GM21825 (cell line): ENCODE measurements around the gene ELAPOR1.

Experiments
- ATAC-seq: cut with Tn5 transposase; IDR thresholded peaks from one replicate; pipeline ENCODE4 v1.9.1; 2021; ENCODE audit warnings: mild to moderate bottlenecking, moderate library complexity; ENCODE audit not compliant: unreplicated experiment

The ELAPOR1 gene

DNA sequence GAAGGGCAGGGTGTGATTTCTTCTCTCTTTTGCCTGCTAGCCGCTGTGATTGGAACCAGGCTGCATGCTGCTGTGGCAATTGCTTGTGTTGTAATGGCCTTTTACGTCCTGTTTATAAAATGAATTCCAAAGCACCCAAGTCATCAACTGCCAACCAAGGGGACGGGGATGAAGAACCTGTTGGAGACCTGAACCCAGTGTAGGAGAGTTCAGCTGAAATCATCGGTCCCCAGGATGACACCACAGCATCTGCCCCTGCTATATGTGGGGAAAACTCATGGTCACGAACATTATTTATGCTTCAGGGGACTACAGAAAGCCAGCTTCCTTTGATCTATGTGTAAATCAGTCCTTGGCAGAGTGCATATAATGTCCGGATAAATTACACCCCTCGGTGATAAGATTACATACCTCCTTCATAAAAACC, 19.5 kb upstream of the ELAPOR1 start:
- ATAC-seq: no peak

DNA sequence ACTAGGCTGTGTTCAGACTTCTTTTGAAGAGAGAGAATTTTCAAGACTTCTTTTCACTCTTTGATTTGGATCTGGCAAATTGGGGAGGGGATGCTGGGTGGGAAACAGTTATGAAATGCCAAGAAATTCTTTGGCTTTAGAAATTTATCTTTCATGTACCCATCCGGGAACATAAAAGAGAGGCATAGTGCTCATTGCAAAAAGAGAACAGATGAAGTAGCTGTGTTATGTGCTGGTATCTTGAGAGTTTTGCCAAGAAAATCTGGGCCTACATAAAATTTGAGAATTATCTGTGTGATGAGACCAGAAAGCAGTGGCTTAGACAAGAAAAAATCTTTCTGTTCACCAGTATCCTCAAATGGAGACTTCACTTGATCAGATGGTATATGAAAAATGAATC, 19.0 kb upstream of the ELAPOR1 start:
- no peak for ATAC-seq

DNA sequence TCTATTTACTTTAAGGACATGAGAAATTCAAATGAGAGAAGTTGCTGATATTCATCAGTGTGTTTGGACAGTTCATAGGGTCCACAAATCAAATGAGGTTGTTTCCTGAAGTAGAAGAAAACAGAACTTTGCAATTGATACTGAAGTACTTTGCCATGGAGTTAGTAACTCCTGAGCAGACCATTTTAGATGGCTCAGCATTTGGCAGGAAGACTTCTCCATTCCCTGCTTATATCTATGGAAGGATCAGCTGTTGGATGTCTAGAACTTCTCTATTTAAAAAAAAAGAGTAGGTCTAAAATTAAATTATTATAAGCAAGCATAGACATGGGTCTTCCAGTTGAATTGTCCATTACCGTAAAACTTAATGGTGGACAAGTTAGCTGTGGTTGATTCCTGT, 18.3 kb upstream of the ELAPOR1 start:
- no peak for ATAC-seq

DNA sequence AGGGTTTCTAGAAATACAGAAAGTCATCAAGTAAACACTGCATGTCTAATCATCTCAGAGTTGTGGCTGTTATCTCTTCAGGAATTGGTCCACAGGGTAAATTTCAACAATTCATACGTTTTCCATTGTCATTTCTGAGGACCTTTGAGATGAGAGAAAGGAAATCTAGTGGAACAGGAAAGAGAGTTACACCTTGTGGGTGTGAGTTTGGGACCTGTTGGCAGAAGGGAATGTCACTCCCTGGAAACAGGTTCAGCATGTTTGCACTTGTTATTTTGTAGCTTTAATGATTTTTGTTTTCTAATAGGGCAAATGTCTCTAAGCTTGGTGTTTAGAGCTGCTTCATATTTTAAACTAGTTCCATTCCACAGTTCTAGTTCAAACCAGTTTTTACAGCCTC, 17.8 kb upstream of the ELAPOR1 start:
- ATAC-seq: no peak

DNA sequence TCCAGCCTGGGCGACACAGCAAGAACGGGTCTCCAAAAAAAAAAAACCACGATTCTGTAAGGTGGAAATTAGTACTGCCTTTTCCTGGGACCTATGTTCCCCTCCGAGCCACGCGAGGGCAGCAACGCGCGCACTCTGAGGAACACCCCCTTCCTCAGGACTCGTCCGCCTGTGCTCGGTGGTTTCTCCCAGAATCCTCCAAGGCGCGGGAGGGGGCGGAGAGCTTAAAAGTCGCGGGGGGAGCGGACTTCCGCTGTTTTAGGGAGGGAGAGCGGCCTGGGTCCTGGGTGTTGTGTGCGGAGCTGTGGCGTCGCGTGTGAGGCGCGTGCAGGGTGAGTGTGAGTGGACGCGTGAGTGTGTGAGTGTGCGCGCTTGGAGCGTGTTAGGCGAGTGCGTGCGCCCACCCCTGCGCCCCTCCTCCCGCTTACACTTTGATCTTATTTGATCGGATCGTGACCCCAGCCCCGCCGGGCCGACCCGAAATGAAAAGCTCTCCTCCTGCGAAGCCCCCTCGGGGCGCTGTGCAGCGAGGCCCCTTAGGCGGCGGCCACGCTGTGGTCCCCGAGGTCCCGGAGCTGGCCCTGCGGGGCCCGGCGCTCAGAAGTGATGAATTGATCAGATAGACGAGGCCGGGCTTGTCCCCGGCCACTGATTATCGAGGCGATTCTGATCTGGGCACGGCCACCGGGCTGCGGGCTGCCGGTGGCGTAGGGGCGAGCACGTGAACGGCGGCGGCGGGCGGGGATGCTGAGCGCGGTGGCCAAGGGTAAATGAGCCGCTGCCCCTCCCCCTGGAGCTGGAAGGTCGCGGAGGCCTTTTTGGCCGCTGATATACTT, 13.8 kb upstream of the ELAPOR1 start:
- ATAC-seq: peak; percentile 90

DNA sequence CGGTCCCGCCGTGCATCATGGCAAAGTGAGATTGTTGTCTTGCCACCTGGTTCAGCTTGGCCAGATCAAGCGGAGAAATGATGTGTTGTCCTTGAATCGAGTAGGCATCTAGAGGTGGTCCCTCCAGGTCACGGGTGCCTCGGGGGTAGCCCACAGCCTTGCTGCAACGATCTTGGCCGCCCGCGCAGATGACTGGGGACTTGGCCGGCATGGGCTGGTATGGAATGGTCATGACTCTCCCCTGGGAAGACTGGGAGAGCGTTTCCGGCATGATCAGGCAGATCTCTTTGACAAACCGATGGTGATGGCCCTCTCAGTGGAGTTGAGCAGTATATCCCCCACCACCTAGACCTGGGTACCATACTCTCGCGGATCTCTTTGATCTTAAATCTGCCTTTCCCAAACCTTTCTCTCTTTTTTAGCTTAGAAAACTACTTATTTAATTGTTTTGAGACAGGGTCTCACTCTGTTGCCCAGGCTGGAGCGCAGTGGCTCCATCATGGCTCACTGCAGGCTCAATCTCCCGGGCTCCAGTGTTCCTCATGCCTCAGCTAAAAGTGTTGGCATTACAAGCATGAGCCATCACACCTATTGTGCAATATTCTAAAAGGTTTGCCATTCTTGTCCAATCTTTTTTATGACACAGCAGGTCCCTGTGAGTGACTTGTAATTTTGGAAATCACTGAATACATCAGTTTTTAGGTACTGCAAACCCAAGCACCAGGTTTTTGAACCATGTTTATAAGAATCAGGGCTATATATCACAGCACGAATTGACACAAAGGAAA, 9.4 kb upstream of the ELAPOR1 start:
- ATAC-seq: no peak

DNA sequence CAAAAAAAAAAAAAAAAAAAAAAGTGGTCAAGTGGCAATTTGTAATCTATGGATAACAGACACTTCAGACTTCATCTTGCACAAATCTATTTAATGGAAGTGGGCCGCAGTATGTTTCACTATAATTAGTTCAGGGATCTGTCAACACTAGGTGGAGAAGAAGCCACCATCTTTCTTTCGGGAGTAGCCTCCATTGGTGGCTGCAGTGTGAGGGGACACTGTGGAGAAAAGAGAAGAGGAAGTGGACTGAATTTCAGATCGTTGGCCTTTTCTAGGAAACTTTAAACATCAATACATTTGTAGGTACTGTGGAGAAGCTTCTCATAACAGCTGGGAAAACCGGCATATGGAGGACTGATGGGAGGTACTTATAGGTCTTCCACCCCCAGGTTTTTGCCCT, 8.0 kb upstream of the ELAPOR1 start:
- ATAC-seq: no peak

DNA sequence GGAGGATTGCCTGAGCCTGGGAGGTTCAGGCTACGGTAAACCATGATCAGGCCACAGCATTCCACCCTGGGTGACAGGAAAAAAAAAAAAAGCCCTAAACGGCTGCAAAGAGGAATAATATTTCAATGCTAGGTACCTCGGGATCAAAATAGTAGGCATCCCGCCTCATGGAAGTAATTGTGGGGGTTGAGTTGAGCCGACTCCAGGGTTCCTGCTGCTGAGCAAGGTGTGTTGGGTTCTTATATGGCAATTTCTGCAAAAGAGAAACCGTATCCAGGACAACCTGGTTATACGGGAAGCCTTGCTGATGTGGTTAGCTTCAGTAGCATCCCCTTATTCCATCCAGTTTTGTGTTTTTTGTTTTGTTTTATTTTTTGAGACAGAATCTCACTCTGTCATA, 6.1 kb upstream of the ELAPOR1 start:
- no peak for ATAC-seq

DNA sequence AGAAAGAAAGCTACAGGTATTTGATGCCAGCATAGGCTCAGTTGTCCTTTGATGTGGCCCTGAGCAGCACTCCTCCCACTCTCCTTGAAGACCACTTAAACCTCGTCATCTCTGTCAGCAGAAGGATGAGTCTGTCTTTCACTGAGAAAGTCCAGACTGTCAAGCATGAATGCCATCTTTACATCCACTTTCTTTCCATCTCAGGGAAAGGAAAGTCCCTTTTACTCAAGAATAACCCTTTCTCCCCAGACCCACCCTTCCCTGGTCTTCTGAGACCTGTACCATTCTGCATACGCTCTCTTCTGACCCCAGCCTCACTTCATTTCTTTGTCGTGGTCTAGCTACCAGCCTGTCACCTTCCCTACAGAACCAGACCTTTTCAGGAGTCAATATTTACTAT, 4.0 kb upstream of the ELAPOR1 start:
- ATAC-seq: no peak

DNA sequence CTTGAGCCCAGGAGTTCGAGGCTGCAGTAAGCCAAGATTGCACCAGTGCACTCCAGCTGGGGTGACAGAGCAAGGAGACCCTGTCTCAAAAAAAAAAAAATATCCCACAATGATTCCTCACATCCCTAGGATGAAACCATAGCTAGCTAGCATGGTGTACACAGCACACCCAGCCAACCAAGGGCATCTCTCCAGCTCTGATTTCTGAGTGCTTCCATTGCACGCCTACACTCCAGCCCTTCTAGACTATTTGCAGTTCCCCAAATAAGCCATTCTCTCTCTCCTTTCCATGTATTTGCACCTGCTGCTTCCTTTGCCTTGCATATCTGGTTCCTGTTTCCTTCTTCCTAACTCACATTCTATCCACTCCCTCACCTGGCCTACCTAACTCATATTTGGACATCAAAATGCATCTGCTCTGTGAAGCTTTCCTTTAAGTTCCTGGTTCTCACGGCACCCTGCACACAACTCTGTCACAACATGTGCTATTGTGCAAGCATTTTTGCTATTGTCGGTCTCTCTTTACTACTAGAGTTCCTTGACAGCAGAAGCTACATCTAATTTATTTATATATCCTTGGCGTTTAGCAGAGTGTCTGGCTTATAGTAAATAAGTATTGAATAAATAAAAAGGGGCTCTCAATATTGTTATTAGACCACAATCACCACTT, 2.4 kb upstream of the ELAPOR1 start:
- no peak for ATAC-seq

DNA sequence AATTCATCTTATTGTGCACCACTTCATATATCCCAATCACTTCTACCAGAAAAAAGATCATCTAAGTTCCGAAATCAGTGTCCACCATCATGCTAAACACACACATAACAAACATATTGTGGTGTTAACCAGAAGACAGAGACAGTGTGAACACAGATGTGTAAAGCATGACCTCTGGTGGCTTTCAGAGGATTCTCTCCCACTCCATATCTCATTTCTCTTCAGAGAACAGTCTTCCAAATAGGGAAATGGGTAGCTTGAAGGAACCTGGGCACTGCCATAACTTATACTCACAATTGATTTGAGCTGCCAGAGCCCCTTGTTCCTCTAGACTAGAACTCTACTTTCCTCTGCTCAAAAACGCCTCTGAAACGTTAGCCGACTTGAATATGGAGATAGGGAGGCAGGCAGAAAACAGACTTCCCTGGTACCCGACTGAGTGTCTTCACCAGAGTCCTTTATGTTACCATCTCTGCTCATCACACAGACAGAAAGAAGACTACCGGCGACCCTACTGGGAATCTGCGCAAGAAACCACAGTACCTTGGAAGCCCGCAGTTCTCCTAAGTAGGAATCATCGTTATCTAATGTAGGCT, 1.8 kb upstream of the ELAPOR1 start:
- ATAC-seq: no peak

DNA sequence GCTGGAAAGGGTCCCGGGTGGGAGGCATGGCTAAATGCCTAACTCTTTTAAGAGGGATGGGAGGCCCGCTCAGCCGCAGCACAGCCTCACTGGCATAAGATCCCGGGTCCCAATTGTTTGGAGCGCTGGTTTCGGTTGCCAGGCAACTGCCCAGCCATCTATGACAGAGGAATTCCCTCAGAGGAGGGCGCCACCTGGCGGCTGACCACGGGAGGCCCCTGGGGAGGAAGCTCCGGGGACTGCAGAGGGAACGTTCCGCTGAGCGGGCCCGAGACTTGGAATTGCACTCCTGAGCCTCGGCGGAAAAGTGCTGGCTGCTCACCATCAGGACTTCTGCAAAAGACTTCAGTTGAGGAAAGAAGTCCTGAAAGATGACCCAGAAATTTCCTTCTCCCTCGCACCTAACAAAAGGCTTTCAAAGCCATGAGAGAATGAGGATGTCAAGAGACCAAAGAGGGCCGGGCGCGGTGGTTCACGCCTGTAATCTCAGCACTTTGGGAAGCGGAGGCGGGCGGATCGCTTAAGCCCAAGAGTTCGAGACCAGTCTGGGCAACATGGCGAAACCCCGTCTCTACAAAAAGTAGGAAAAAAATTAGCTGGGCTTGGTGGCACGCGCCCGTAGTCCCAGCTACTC, 1.1 kb upstream of the ELAPOR1 start:
- ATAC-seq: peak; percentile 75

DNA sequence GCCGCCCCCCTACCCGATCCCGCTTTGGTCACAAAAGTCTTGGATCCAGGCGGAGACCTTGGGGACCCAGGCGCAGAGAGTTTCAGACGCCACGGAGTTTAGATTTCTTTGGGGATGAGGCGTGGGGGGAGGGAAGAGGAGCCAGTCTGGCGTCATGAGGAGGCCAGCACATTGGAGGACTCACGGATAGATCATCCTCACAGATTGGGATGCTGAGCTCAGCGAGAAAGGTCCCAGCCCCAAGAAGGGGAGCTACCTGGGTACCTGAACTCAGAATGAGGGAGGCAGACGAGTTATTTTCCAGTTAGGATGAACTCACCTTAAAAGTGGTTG, 393 bp downstream of the ELAPOR1 start:
- no peak for ATAC-seq

DNA sequence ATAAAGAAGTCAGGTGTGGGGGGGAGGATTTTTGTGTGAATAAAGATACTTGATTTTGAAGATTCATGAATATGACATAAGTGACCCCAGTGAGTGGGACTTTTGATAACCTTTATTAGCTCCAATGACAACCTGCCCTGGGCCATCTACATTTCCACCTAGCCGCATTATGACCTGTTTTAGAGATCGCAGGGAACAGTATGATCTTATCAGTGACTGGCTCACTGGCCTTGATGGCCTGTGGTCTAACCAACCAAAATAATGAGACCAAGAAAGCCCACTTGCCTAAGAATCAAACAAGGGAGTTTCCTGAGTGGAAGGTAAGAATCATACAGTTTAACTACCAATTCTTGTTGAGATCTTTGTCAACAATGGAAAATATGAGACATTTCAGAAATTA, 1.8 kb downstream of the ELAPOR1 start:
- ATAC-seq: no peak

DNA sequence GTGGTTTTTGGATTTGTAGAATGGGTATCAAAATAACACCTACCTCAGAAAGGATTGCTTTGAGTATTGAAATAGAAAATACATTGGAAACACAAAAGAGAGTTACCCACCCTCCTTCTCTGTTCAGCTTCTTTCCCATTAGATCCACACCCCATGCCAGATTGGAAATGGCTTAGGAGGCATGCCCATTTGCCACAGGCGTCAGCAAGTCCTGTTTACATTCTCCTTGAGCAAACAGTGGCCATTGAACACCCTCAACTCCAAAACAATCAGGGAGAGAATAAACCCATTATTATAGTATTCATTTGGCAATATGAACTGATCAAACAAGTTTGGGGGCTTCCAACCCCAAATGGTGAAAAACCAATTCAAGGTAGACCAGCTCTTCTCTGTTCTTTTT, 2.4 kb downstream of the ELAPOR1 start:
- no peak for ATAC-seq

DNA sequence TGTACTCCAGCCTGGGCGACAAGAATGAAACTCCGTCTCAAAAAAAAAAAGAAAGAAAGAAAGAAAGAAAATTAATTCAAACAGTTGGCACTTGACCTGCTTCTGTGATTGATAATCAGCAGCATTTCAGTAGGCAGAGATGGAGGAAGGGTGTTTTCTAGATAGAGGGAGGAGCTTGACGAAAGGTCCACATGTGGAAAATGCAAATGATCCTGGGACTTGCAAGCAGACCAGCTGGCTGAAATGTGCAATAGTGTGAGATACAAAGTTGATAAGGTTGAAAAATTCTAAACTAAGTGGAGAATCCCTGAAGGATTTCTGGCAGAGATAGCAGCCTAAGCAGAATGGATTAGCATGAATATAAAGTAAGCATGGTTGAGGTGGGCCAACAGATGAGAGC, 4.2 kb downstream of the ELAPOR1 start:
- no peak for ATAC-seq

DNA sequence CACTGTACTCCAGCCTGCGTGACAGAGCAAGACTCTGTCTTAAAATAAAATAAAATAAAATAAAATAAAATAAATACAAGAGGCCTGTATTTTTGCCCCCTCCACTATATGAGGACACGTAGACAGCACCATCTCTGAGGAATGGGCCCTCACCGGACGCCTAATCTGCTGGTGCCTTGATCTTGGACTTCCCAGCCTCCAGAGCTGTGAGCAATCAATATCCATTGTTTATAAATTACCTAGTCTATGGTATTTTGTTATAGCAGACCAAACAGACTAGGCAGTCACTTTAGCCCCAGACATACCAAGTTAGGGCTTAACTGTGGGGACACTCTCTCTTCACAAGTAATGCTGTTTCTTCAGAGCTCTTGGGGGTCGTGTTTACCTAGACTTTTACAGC, 6.4 kb downstream of the ELAPOR1 start:
- ATAC-seq: no peak

DNA sequence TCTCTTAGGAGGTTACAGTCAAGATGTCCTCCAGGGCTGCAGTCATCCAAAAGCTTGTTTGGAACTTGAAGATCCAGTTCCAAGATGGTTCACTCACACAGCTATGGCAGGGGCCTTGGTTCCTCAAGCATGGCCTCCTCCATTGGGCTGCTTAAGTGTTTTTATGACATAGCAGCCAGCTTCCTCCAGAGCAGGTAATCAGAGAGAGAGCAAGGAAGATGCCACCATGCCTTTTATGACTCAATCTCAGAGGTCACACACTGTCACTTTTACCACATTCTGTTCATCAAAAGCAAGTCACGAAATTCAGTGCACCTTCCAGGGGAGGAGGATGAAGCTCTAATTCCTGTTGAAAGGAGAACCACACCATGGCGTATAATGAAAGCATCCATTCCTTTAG, 17.1 kb downstream of the ELAPOR1 start:
- ATAC-seq: no peak

DNA sequence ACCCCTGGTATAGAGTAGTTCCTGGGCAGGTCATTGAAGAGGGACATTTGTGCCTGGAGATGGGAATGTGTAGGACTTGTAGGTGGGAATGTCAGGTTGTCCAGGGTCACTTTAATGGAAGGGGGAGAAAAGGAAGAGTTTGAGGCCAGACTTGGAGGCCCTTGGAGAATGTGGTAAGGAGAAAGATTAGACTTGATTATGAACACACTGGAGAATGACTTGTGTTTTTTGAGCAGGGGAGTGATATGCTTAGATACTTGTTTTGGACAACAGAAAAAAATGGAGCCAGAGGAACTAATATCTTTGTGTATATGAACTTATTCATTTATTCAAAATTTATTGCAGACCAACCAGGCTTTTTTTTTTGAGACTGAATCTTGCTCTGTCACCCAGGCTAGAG, 17.9 kb downstream of the ELAPOR1 start:
- no peak for ATAC-seq

DNA sequence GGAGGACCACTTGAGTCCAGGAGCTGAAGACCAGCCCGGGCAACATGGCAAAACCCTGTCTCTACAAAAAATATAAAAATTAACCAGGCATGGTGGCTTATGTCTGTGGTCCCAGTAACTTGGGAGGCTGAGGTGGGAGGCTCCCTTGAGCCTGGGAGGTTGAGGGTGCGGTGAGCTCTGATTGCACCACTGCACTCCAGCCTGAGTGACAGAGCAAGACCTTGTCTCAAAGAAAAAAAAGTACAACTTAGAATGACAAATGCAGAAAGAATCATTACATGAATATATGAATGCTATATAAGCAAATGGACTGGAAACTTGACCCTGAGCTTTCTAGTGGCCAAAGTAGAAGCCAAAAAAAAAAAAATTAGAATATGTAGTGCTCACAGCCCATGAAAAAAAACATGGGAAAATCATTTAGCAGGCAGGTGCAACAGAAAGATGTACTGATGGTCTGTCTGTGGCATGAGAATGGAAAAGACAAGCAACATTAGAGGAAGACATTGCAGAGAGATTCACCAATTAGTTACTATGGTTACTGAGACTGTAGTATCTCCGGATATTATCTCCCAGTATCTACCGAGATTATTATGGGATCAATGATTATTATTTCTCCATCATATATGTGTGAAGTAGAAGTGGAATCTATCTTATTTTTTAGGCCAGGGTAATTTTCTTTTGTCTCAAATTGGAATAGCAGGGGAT, 19.2 kb downstream of the ELAPOR1 start:
- no peak for ATAC-seq
